Transverse colon (tissue), 4 donors: Measurements from ENCODE around the gene NFYA. TPM values are rescaled to one million over a fixed set of nuclear protein-coding genes. Genes with fewer than 3 reads are reported as not detected.

Source experiments
- DNase-seq: peaks from one replicate; pipeline ENCODE4 v3.0.0-alpha.2; 2019
- H3K27ac ChIP-seq, 4 donors: fragments of 200-600 bp; sonication (generic); 2 replicates each; pipeline ENCODE4 v1.5.1; 2016 to 2018; ENCODE audit warnings: inconsistent platforms in 4 of 4
- H3K27me3 ChIP-seq: fragments of 200-600 bp; sonication (generic); 2 replicates; pipeline ENCODE4 v1.5.1; 2017; ENCODE audit warnings: inconsistent platforms
- H3K36me3 ChIP-seq, 4 donors: fragments of 200-600 bp; sonication (generic); 2 replicates each; pipeline ENCODE4 v1.5.1; 2017 to 2019; ENCODE audit warnings: inconsistent platforms in 4 of 4
- H3K4me1 ChIP-seq, 4 donors: fragments of 200-600 bp; sonication (generic); 2 replicates each; pipeline ENCODE4 v1.5.1; 2017 to 2020; ENCODE audit warnings: inconsistent platforms in 4 of 4
- H3K4me3 ChIP-seq, 4 donors: fragments of 200-600 bp; sonication (generic); 1 replicate in 1 of 4; 2 replicates in 3 of 4; pipeline versions ENCODE4 v1.5.1 to v1.6.1; 2017 to 2019; ENCODE audit warnings: inconsistent platforms in 4 of 4
- H3K9me3 ChIP-seq, 2 donors: fragments of 200-600 bp; sonication (generic); 2 replicates each; pipeline ENCODE4 v1.5.1; 2017 to 2019; ENCODE audit warnings: inconsistent platforms in 2 of 2
- EP300 ChIP-seq: sonication (generic); formaldehyde crosslinking; IDR thresholded peaks from one replicate; pipeline ENCODE4 v1.6.1; 2017; ENCODE audit warnings: antibody characterized with exemption, low read depth
- POLR2A ChIP-seq: fragments of 450-650 bp; IDR thresholded peaks from one replicate; pipeline ENCODE4 v1.6.1; 2016; ENCODE audit warnings: antibody characterized with exemption, mild to moderate bottlenecking, moderate library complexity
- POLR2AphosphoS5 ChIP-seq, 3 donors: sonication (generic); formaldehyde crosslinking; IDR thresholded peaks; one replicate each; pipeline ENCODE4 v1.6.1; 2016; ENCODE audit warnings: antibody characterized with exemption in 3 of 3
- WGBS, 2 donors: methylation state at CpG; one replicate each; pipeline ENCODE4 v1.1.5; 2018; ENCODE audit warnings: low coverage in 1 of 2; 5-methylcytosine and 5-hydroxymethylcytosine counted together
- in situ Hi-C, 4 donors: fragments of 200-750 bp; cut with MboI; loops; one replicate each; pipeline versions ENCODE4 v1.15.0 to v1.15.1; 2017; ENCODE audit warnings: low sequenced_read_pairs in 3 of 4, low pct_ligation_motif_present in 1 of 4, low pct_unique_long_range_greater_than_20kb in 1 of 4
- intact Hi-C: fragments of 100-400 bp; cut with DNase I; formaldehyde crosslinking; loops from one replicate; pipeline ENCODE4 v1.15.1; 2023; ENCODE audit warnings: low total_unique reads
- total RNA-seq, 4 donors: library from RNA; depleted of rRNA; stranded (reverse); fragments of >200 nt; gene quantifications; one replicate each; pipeline ENCODE4 v1.1.0, GENCODE V29; 2016
- TF ChIP-seq, protein P1 (sequence below), 5 experiments: fragments of 200-600 bp in 3 of 5; fragments of 450-650 bp in 2 of 5; sonication (generic) in 3 of 5; IDR thresholded peaks; 1 replicate in 2 of 5; 2 replicates in 3 of 5; pipeline ENCODE4 v1.5.1; 2016 to 2017; ENCODE audit warnings: antibody characterized with exemption in 5 of 5, inconsistent platforms in 3 of 5, mild to moderate bottlenecking in 2 of 5, moderate library complexity in 1 of 5

Gene NFYA
- total RNA-seq, 4 donors from 2014 or later, result 11.1 to 64.3 (median 20.9) TPM

DNA sequence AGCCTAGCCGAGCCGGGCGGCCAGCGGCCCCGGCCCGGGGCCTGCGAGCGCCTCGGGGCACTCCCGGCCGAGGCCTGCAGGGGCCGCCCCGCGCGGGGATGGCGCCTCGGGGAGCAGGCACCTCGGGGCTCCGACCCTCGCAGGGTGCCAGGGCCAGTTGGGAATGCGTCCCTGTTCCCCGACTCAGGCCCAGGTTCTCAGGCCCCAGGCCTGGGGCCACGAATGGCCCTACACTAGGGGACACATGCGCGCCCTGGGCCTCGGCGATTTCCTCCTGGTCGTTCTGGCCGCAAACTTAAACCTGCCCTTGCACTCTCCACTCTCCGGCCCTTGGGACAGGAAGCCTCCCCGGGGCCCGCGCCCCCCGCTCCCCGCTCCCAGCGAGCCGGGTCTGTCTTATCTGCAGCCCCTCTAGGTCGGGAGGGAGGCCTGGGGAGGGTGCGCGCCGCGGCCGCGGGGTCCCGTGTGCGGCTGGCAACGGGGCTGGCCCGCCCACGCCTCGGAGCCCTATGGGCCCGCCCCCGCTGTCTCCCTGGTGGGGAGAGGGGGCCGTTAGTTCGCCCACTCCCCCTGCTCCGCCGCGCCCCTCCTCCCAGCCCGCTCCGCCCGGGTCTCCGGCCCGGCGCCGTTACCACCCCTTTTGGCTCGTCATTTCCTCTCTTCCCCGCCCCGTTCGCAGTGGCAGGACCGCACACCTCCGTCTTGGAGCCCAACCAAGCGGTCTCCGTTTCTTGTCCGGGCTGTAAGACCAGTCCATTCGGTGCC, 611 bp downstream of the NFYA start:
- Histone ChIP-seq H3K27me3 (no peaks in the 10 kb centered on the region), H3K27ac (peak overlapping the region; percentile 98 to 100 (median 99)), H3K36me3 (peaks cover 0 to 9% (median 3%) of the 10 kb centered on the region in 4 donors), H3K9me3 (no peaks in the 10 kb centered on the region), H3K4me3 (peak overlapping the region; percentile 75 to 95 (median 85)), H3K4me1 (peaks cover 18 to 57% (median 38%) of the 10 kb centered on the region in 4 donors)
- intact Hi-C loops (no loop called here), in situ Hi-C loops (no loop called here)
- TF ChIP-seq POLR2AphosphoS5 (IDR thresholded peaks at IDR 0.05) (peak; percentile 89 to 91 (median 90)), EP300 (no peak), POLR2A (peak; percentile 78)
- TF ChIP-seq, protein P1, sequence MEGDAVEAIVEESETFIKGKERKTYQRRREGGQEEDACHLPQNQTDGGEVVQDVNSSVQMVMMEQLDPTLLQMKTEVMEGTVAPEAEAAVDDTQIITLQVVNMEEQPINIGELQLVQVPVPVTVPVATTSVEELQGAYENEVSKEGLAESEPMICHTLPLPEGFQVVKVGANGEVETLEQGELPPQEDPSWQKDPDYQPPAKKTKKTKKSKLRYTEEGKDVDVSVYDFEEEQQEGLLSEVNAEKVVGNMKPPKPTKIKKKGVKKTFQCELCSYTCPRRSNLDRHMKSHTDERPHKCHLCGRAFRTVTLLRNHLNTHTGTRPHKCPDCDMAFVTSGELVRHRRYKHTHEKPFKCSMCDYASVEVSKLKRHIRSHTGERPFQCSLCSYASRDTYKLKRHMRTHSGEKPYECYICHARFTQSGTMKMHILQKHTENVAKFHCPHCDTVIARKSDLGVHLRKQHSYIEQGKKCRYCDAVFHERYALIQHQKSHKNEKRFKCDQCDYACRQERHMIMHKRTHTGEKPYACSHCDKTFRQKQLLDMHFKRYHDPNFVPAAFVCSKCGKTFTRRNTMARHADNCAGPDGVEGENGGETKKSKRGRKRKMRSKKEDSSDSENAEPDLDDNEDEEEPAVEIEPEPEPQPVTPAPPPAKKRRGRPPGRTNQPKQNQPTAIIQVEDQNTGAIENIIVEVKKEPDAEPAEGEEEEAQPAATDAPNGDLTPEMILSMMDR (IDR thresholded peaks at IDR 0.05), result peak; percentile 21 to 53 (median 43)
- 0 to 5% methylated on average over 4 to 36 of the region's 74 CpGs for WGBS, 2 donors
- peak; percentile 91 for DNase-seq

DNA sequence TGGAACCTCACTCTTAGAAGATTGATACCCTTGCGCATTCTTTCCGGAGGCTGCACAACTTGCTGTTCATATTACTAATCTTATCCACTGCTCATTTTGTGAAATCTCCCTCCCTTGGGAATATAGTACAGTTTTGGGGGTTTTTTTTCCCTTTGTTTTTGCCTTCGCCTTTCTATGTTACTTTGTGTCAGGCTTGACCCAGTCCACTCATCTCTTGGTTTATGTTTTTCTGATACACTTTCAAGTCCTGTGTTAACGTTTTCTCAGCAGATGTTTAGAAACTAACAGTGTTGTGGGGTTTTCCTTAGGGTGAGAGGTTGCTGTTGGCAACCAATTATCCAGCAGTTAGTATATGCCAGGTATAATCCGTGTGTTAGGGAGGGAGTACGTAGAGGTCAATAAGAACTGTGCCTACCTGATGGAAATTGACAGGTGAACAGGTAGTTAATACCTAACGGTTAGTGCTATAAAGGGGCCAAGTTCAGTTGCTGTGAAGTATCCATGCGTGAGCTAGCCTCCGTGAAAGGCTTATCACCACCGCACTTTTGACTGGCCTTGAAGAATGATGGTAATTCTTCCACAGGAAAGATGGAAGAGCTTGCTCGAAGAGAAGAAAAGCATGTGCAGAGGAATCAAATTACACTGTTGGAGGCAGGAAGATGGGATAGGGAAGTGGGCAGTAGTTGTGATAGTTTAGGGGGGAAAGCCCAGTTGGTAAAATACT, 1.4 kb downstream of the NFYA start:
- TF ChIP-seq POLR2A (no peak), POLR2AphosphoS5 (IDR thresholded peaks at IDR 0.05) (no peak), EP300 (no peak)
- TF ChIP-seq, protein P1 (IDR thresholded peaks at IDR 0.05), result no peak
- in situ Hi-C loops, result no loop called here
- Histone ChIP-seq H3K4me3 (peak overlapping the region; percentile 75 to 95 (median 85)), H3K27me3 (no peaks in the 10 kb centered on the region), H3K4me1 (peaks cover 18 to 57% (median 38%) of the 10 kb centered on the region in 4 donors), H3K9me3 (no peaks in the 10 kb centered on the region), H3K27ac (peak overlapping the region; percentile 98 to 100 (median 99)), H3K36me3 (peaks cover 0 to 9% (median 3%) of the 10 kb centered on the region in 4 donors)
- WGBS, 2 donors, result 1 to 3% methylated on average over 8 to 11 of the region's 11 CpGs
- intact Hi-C loops, result no loop called here
- DNase-seq, result no peak

DNA sequence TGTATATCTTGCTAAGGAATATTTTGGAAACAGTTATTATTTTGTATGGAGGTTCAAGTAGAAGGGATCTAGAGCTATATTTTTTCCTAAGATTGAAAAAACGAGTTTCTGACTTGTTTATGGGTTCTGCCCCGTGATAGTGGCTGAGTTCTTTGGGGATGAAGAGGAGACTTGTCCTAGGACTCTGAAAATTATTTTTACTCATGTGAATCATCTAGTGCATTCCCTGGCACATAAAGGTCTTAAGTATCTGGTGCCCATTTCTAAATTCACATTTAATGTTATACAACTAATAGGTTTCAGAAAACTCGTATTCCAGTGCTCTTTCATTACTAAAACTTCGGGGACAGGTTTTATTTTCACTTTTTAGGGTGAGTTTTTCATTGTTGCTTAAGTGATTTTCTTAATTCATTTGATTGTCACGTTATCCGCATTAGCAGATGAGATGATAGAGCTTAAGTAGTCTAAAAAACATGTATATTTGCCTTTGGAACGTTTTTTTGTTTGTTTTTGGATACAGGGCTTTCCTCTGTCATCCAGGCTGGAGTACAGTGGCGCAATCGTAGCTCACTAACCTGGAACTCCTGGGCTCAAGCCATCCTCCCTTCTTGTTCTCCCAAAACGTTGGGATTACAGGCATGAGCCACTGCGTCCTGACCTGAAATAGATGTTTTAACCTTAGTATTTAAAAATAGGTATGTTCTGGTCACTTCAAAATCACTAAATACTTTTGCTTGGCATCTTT, 2.1 kb downstream of the NFYA start:
- intact Hi-C loops (no loop called here), in situ Hi-C loops (loop anchor here in 1 of 4 donors (25.0 kb wide), 1 partner anchor 237 kb away; no protein-coding TSS in a partner anchor)
- 30 to 32% methylated on average over 11 of the region's 11 CpGs for WGBS, 2 donors
- Histone ChIP-seq H3K4me1 (peaks cover 18 to 57% (median 38%) of the 10 kb centered on the region in 4 donors), H3K36me3 (peaks cover 0 to 12% (median under 1%) of the 10 kb centered on the region in 4 donors), H3K27me3 (no peaks in the 10 kb centered on the region), H3K27ac (peak overlapping the region; percentile 98 to 100 (median 99)), H3K4me3 (peak overlapping the region in 3 of 4 donors; percentile 81 to 95 (median 89)), H3K9me3 (no peaks in the 10 kb centered on the region)
- no peak for DNase-seq
- TF ChIP-seq POLR2A (no peak), EP300 (no peak), POLR2AphosphoS5 (IDR thresholded peaks at IDR 0.05) (no peak)
- TF ChIP-seq, protein P1 (IDR thresholded peaks at IDR 0.05), result no peak
